ENCODE measurements around the gene CARD6. TPM values are rescaled to one million over a fixed set of nuclear protein-coding genes. Genes with fewer than 3 reads are reported as not detected.
A peak's percentile ranks its signal among the peaks of the same experiment; 100 is the strongest.

The CARD6 gene
- total and polyA plus RNA-seq, 4 donors, result 1.6 to 3.2 (median 2.1) TPM

- TF ChIP-seq SP1 (IDR thresholded peaks at IDR 0.05) (no peak), CTCF (IDR thresholded peaks at IDR 0.05; ENCODE audit: low read depth, low read length, missing input control) (no peak), HNF4A (conservative IDR thresholded peaks at IDR 0.05) (no peak), FOXA2 (IDR thresholded peaks at IDR 0.05) (no peak), GABPA (IDR thresholded peaks at IDR 0.05 in 1 of 2, conservative IDR thresholded peaks at IDR 0.05 in 1 of 2) (no peak), YY1 (IDR thresholded peaks at IDR 0.05) (no peak), FOXA1 (IDR thresholded peaks at IDR 0.05) (no peak), EGR1 (IDR thresholded peaks at IDR 0.05; ENCODE audit: low read depth in 2 of 2) (no peak)
- TF ChIP-seq, protein P1, sequence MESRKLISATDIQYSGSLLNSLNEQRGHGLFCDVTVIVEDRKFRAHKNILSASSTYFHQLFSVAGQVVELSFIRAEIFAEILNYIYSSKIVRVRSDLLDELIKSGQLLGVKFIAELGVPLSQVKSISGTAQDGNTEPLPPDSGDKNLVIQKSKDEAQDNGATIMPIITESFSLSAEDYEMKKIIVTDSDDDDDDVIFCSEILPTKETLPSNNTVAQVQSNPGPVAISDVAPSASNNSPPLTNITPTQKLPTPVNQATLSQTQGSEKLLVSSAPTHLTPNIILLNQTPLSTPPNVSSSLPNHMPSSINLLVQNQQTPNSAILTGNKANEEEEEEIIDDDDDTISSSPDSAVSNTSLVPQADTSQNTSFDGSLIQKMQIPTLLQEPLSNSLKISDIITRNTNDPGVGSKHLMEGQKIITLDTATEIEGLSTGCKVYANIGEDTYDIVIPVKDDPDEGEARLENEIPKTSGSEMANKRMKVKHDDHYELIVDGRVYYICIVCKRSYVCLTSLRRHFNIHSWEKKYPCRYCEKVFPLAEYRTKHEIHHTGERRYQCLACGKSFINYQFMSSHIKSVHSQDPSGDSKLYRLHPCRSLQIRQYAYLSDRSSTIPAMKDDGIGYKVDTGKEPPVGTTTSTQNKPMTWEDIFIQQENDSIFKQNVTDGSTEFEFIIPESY (IDR thresholded peaks at IDR 0.05), result no peak
Measured at GRCh38 chr5:40797273-40798011, 43.7 kb upstream of the CARD6 start (continued).

DNA sequence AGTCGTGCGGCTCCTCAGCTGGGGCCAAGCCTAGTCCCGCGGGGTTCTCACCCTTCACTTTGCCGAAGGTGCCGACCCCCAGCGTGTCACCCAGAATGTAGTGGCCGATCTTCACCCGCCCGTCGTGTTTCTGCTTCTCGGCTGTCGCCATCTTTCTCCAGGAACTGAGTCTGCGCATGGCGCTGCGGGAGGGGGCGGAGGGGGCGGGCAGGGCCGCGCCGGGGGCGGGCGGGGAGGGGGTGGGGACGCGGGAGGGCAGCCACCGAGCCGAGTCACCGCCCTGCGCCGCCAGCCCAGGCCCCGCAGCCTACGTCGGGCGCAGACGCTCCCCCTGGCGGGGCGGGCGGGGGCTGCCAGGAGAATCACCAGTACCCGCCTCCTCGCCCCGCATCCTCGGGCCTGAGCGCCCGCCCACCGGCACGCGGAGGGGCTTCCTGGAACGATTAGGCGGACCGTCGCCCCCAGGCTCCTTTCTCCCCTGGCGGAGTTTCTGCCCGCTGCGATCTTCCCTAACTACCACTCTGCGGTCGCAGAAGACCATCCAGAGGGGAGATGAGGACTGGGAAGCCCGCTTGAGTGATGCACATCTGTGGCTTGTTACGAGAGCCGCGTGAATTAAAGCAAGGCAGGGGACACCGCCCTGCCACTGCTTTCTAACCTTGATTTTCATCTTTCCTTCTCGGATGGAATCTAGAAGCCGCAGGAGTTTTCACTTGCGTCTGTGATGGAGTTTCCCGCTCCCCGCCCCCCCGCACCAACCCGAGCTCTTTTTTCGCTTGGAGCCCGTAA, 43.0 kb upstream of the CARD6 start, which contains the start of gene PRKAA1:
Gene PRKAA1 (minus strand): TSS at position 363 of the 789 bp plus-strand sequence. CDS start 185 bp downstream, at position 178.
- under 1% methylated on average over 70 of the region's 70 CpGs for WGBS
- peak within 1 kb of the TSS; percentile 96 for H3K27ac ChIP-seq (ENCODE audit: low read depth in 1 of 2, low read length in 2 of 2)
- H3K9ac ChIP-seq (ENCODE audit: low read depth in 1 of 2, low read length in 2 of 2), result peak within 1 kb of the TSS; percentile 82 to 89
- H3K9me3 ChIP-seq (ENCODE audit: control insufficient read depth in 4 of 4, low read length in 3 of 4), result no peaks in the 10 kb centered on the region
- peak within 1 kb of the TSS; percentile 94 to 99 (median 96) for H3K4me3 ChIP-seq (ENCODE audit: low read depth in 1 of 3, low read length in 3 of 3)
- H3K27me3 ChIP-seq (ENCODE audit: control insufficient read depth in 4 of 4, insufficient read depth in 4 of 4, low read length in 3 of 4), result no peaks in the 10 kb centered on the region
- H3K4me1 ChIP-seq (ENCODE audit: control insufficient read depth in 4 of 4, insufficient read depth in 4 of 4, low read length in 3 of 4), result peaks cover 5 to 24% (median 14%) of the 10 kb centered on the region in 4 donors
- peak; percentile 92 for DNase-seq (ENCODE audit: low spot score)
- TF ChIP-seq, protein P2, sequence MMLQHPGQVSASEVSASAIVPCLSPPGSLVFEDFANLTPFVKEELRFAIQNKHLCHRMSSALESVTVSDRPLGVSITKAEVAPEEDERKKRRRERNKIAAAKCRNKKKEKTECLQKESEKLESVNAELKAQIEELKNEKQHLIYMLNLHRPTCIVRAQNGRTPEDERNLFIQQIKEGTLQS (IDR thresholded peaks at IDR 0.05), result no peak
- peak; percentile 65 for TF ChIP-seq CTCF (IDR thresholded peaks at IDR 0.05; ENCODE audit: low read depth, low read length, missing input control)
- TF ChIP-seq SP1 (IDR thresholded peaks at IDR 0.05), result peak; percentile 1
- peak in 1 of 2 donors; percentile 41 for TF ChIP-seq EGR1 (IDR thresholded peaks at IDR 0.05; ENCODE audit: low read depth in 2 of 2)
- TF ChIP-seq RAD21 (IDR thresholded peaks at IDR 0.05), result peak; percentile 61 to 68
- peak; percentile 93 for TF ChIP-seq YY1 (IDR thresholded peaks at IDR 0.05)
- no peak for TF ChIP-seq RXRA (IDR thresholded peaks at IDR 0.05)
- TF ChIP-seq TAF1 (conservative IDR thresholded peaks at IDR 0.05), result peak; percentile 30
- TF ChIP-seq, protein P3, sequence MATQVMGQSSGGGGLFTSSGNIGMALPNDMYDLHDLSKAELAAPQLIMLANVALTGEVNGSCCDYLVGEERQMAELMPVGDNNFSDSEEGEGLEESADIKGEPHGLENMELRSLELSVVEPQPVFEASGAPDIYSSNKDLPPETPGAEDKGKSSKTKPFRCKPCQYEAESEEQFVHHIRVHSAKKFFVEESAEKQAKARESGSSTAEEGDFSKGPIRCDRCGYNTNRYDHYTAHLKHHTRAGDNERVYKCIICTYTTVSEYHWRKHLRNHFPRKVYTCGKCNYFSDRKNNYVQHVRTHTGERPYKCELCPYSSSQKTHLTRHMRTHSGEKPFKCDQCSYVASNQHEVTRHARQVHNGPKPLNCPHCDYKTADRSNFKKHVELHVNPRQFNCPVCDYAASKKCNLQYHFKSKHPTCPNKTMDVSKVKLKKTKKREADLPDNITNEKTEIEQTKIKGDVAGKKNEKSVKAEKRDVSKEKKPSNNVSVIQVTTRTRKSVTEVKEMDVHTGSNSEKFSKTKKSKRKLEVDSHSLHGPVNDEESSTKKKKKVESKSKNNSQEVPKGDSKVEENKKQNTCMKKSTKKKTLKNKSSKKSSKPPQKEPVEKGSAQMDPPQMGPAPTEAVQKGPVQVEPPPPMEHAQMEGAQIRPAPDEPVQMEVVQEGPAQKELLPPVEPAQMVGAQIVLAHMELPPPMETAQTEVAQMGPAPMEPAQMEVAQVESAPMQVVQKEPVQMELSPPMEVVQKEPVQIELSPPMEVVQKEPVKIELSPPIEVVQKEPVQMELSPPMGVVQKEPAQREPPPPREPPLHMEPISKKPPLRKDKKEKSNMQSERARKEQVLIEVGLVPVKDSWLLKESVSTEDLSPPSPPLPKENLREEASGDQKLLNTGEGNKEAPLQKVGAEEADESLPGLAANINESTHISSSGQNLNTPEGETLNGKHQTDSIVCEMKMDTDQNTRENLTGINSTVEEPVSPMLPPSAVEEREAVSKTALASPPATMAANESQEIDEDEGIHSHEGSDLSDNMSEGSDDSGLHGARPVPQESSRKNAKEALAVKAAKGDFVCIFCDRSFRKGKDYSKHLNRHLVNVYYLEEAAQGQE (IDR thresholded peaks at IDR 0.05), result peak; percentile 19
- TF ChIP-seq MAX (IDR thresholded peaks at IDR 0.05), result no peak
- H3K36me3 ChIP-seq (ENCODE audit: control insufficient read depth in 4 of 4, insufficient read depth in 3 of 4, low read depth in 1 of 4, low read length in 3 of 4), result peaks cover 0 to 4% (median 0%) of the 10 kb centered on the region in 4 donors
